HG02623 (cell line): ENCODE data around the gene HLA-A.
A peak's percentile ranks its signal among the peaks of the same experiment; 100 is the strongest.
"Not testable (repeated sequence)": the region's sequence is repeated elsewhere in the genome, so short reads cannot be mapped to it uniquely, and the experiment has no call there.

Experiments
- ATAC-seq: cut with Tn5 transposase; IDR thresholded peaks from one replicate; pipeline ENCODE4 v1.9.1; 2021; ENCODE audit warnings: moderate library complexity; ENCODE audit not compliant: unreplicated experiment

The HLA-A gene

DNA sequence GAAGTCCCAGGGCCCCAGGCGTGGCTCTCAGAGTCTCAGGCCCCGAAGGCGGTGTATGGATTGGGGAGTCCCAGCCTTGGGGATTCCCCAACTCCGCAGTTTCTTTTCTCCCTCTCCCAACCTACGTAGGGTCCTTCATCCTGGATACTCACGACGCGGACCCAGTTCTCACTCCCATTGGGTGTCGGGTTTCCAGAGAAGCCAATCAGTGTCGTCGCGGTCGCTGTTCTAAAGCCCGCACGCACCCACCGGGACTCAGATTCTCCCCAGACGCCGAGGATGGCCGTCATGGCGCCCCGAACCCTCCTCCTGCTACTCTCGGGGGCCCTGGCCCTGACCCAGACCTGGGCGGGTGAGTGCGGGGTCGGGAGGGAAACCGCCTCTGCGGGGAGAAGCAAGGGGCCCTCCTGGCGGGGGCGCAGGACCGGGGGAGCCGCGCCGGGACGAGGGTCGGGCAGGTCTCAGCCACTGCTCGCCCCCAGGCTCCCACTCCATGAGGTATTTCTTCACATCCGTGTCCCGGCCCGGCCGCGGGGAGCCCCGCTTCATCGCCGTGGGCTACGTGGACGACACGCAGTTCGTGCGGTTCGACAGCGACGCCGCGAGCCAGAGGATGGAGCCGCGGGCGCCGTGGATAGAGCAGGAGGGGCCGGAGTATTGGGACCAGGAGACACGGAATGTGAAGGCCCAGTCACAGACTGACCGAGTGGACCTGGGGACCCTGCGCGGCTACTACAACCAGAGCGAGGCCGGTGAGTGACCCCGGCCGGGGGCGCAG, at the start of gene HLA-A:
HLA-A (plus strand) TSS at position 258 of the 778 bp plus-strand sequence; CDS start at position 280, 22 bp downstream.
- peak; percentile 89 for ATAC-seq

DNA sequence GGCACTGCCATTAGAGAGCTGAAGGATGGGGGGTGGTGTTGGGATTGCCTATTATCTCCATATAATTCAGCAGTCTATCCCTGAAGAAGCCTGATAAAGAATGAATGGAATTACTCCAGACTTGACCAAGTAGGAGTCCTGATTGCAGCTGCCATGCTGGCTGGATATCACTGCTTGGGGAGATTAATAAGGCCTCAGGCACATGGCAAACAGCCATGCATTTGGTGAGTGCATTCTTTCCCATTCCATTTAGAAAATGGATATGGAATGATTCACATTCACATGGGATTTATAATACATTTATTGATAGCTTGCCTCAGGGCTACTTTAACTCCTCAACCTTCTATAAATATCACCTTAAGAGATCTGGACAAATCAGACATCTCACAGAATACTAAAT, 49.6 kb upstream of the HLA-A start:
- no peak for ATAC-seq

DNA sequence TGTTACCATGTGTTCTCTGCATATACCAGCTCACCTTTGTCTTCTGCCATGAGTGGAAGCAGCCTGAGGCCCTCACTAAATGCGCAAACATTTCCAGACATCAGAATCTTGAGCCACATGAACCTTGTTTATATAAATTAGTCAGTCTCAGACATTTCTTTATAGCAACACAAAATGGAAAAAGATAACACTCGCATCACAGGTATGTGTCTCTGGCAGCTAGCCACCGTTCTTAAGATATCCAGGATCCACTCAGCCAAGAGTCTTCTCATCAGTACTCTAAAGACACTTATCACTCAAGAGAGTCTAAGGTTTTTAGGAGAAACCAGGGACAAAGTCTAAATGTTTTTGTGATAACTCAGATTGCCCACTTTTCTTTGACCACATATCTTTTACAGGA, 43.1 kb upstream of the HLA-A start:
- no peak for ATAC-seq

DNA sequence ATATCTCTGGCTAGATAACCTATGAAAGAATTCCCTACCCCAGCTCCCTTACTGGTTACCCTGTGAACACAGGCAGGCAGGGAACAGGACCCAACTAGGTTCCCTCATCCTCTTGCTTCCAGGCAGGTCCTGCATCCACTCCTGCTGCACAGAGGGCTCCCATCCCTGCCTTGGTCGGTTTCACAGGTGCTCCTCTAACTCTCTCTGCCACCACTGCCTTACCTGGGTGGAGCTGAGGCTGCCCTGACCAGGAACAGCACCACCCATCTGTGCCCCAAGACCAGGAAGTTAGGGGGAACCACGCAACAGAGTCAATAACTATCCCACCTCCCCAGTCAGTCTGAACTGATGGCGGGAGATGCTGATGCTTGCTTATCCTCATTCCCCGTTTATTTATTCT, 37.0 kb upstream of the HLA-A start:
- no peak for ATAC-seq

DNA sequence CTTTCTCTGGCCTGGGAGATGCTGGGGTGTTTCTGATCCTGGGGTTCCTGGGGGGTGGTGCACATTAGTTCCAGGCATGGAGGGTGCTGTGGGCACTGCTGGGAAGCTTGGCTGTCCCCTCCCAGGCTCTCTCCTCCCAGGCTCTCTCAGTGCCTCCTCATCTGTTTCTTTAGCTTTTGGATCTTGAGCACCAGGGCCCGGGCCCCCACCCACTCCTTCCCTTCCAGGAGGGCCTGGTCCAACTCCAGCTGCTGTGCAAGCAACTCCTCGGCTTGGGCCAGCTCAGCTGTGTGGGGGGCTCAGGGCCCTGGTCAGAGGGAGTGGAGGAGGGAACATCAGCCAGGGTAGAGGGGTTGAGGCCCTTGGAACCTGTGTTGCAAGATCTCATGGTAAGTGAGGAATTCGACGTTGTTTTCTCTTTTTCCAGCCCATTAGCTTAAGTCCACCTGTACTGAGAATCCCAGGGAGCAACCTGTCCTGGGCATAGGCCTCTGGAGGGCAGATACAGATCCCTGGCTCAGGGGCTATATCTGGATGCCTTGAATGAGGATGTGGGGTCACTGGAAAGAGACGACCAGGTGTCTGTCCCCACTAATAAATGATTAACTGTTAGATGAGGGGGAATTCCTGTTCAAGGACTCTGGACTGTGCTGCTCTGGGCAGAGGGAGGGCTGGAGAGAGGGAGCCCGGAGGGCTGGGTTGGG, 34.5 kb upstream of the HLA-A start:
- no peak for ATAC-seq

DNA sequence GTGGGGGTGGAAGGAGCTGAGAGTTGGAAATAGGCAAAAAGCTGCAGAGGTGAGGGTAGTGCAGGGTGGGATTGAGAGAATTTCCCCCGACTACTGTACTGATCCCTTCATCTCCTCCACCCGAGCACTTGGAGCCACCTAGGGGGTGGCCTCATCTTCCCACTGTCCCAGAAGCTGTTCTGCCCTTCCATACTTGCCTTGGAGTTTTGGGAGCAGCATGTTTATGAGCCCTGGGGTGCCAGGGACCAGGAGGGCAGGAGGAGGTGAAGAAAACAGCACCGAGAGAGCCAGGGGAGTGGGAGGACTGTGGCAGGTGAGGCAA, 34.0 kb upstream of the HLA-A start:
- ATAC-seq, result no peak

DNA sequence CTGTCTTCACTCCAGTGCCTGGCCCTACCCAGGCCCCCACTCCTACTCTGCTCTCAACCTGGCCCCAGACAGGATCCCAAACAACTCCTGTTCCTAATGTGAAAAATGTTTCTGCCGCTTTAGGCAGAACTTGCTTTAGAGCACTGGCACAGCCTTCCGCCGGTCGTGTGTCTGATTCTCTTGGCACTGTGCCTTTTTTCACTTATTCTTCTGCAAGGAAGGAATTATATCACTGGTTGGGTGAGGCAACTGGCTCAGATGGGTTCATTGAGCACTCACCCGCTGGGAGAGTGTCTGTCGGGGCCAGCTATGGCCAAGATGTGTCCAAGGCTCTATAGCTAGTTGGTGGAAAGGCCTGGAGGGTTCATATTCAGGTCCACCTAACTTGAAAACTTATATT, 33.6 kb upstream of the HLA-A start:
- ATAC-seq, result no peak

DNA sequence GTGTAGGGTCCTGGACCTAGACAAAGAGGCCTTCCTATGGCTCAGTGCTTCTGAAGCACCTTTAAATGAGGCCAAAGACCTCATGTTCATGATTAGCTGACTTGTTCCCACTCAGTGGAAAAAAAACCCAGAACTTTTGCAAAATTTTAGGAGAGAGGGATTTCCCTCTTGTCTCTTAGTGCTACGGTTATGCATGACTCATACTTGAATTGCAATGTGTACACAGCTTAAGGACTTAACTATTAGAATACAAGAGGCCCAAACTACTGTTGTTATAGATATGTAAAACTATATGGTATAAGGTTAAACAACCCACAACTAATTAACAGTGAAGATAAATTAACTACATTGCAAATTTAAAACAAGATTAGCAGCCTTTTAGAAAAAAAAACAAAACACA, 32.3 kb upstream of the HLA-A start:
- no peak for ATAC-seq

DNA sequence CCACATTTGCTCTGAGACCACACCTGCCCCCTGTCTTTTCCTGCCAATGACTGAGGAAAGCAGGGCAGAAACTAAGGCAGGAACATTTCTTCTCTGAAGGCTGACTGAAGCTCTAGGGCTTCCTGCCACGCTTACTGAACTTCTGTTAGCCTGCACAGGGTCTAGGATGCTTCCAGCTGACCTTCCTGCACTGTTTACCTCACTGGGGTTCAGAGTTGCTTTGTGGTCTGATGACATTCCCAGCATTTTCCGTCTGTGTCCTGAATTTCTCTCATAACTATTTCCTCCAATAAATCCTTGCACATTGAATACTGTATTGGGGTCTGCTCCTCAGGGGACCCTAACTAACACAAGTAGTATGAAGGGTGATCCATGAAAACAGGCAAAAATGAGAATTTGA, 29.5 kb upstream of the HLA-A start:
- no peak for ATAC-seq

DNA sequence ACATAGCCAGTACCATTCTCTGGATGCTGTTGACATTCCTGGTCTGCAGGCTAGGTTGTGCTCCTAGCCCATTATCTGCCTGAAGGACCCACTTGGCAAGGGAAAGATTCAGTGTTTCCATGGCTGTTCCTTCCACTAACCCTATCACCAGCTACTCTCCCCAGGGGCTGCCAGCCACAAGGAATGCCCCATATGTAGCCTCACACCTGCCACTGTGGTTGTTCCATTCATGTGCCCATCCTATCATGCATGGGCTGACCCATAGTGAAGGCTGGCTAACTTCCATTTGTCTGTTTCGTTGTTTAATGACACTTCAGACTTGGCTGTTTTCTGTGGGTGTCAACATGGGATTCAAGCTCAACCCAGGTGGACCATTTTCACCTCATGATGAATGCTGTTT, 25.6 kb upstream of the HLA-A start:
- no peak for ATAC-seq

DNA sequence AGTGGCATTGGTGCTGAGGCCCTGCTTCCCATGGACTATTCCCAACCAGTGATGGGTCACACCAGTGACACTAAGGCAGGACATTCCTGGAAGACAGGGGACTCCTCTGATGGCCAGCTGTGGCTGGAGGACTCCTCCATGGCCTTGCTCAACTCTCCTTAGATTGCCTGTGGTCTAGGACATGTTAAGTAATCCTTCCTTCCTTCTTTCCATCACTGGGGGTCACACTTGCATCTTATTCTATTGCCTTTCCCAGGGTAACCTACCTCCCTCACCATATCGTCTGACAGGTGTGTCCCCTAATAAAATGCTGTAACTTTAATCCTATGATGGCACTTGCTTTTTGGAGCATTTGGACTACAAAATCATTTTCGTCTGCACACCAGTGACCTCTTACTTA, 24.5 kb upstream of the HLA-A start:
- no peak for ATAC-seq

DNA sequence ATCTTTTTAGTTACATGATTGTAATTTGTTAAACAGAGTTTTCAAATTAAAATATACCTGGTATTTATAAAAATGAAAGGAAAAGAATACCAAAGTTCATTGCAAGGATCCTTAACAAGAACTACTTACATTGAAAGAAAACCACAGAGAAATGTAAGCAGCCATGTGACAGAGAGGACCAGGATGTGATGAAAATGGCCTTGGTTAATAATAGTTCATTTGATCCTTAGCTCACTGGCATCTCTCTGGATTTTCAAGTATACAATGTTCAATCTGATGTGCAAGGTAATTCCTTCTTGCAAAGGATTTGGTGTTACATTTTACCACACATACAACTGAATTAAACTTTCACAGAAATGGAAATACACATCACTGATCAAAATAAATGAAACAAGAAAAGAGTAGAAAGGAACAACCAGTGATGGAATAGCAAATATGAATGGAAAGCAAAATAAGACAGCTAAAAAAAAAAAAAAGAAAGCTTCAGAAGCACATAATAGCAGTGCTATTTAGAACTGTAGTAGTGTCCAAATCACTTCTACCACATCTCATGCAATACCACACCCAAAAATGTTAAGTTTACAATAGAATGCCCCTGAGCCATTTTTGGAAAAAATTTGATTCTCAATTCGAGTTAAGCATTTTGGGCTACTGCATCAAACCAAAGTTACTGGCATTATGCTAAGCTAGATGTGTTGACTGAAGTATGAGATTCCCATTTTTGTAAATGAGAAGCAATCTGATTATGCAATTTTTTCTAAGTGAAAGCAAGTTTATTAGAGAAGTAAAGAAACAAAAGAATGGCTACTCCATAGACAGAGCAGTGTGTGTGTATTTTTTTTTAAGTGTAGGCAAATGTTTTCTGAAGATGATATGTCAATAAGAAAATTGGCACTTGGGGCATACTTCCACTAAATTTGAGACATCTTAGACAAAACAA, 22.6 kb upstream of the HLA-A start:
- no peak for ATAC-seq

DNA sequence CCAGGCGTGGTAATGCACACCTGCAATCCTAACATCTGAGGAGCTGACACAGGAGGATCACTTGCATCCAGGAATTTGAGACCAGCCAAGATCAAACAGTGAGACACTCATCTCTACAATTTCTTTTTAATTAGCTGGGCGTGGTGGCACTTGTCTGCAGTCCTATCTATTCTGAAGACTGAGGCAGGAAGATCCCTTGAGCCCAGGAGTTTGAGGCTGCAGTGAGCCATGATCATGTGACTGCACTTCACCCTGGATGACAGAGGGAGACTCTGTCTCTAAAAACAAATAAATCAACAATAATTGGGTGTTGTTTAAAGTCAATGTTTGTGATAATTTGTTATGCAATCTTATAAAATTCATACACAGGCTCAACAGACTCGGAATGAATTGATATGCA, 18.0 kb upstream of the HLA-A start:
- no peak for ATAC-seq

DNA sequence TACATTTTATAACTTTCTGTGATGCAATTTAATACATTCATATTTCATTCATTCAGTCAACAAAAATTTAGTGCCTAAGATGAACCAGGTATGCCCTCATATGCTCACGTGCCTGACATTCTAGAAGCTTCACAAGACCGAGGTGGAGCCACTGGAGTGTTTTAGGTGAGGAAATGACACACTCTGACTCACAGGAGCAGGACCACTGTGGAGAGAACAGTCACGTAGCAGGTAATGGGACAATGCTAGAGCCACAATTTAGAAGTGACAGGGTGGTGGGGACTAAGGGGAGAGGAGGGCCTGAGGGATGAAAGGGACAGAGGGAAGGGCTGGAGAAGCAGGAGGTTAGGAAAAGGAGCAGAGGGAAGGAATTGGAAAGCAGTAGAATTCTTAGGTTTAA, 17.6 kb upstream of the HLA-A start:
- ATAC-seq, result no peak

DNA sequence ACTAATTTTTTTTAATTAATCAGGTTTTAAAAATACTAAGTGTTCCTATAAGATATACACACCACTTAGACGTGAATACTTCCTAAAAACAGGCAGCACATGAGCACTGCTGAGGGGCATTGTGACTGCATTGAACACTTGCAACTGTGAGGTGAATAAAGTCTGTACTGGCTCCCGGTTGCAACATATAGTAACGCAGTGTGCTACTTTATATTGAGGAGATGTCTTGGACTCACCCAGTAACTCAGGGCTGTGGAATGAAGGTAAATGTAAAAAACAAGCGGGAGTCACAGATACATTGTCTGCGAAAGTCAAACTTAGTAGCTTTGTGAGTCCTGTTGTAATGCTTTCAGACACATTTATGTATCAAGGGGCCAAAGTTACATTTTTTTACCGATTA, 17.0 kb upstream of the HLA-A start:
- no peak for ATAC-seq

DNA sequence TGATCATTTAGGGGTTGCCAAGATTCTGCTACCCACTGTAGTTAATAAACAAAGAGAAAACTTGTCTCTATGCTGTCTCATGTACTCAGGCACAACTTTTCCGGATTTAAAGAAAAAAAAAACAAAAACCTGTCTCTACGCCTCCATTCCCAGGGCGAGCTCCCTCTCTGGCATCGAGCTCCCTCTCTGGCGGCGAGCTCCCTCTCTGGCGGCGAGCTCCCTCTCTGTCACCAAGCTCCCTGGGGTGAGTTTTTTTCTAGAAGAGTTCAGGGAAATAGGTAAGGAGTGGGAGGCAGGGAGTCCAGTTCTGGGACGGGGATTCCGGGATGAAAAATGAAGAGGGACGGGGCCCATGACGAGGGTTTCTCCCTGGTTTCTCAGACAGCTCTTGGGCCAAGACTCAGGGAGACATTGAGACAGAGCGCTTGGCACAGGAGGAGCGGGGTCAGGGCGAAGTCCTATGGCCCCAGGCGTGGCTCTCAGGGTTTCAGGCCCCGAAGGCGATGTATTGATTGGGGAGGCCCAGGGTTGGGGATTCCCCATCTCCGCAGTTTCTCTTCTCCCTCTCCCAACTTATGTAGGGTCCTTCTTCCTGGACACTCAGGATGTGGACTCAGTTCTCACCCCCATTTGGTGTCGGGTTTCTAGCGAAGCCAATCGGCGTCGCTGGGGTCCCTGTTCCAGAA, 16.5 kb upstream of the HLA-A start:
- ATAC-seq, result no peak

DNA sequence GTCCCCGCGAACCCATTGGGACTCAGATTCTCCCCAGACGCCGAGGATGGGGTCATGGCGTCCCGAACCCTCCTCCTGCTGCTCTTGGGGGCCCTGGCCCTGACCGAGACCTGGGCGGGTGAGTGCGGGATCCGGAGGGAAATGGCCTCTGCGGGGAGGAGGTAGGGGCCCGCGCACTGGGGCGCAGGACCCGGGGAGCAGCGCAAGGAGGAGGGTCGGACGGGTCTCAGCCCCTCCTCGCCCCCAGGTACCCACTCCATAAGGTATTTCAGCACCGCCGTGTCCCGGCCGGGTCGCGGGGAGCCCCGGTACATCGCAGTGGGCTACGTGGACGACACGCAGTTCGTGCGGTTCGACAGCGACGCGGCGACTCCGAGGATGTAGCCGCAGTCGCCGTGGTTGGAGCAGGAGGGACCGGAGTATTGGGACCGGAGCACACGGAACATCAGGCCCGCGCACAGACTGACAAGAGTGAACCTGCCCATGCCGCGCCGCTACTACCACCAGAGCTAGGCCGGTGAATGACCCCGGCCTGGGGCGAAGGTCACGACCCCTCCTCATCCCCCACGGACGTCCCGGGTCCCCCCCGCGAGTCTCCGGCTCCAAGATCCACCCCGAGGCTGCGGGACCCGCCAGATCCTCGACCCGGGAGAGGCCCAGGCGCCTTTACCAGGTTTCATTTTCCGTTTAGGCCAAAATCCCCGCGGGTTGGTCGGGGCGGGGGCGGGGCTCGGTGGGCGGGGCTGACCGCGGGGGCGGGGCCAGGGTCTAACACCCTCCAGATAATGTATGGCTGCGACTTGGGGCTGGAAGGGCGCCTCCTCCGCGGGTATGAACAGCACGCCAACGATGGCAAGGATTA, 15.7 kb upstream of the HLA-A start:
- ATAC-seq, result peak; percentile 69

DNA sequence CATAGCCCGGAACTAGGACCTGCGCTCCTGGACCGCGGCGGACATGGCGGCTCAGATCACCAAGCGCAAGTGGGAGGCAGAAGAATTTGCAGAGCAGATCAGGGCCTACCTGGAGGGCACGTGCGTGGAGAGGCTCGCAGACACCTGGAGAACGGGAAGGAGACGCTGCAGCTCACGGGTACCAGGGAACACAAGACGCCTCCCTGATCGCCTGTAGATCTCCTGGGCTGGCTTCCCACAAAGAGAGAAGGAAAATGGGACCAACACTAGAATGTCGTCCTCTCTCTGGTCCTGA, 15.1 kb upstream of the HLA-A start:
- ATAC-seq, result no peak

DNA sequence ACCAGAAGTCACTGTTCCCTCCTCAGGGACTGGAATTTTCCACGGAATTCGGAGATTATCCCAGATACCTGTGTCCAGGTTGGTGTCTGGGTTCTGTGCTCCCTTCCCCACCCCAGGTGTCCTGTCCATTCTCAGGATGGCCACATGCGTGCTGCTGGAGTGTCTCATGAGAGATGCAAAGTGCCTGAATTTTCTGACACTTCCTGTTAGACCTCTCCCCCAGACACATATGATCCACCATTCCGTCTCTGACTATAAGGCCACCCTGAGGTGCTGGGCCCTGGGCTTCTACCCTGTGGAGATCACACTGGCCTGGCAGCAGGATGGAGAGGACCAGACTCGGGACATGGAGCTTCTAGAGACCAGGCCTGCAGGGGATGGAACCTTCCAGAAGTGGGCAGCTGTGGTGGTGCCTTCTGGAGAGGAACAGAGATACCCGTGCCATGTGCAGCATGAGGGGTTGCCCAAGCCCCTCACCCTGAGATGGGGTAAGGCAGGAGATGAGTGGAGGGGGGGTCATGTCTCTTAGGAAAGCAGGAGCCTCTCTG, 14.4 kb upstream of the HLA-A start:
- no peak for ATAC-seq

DNA sequence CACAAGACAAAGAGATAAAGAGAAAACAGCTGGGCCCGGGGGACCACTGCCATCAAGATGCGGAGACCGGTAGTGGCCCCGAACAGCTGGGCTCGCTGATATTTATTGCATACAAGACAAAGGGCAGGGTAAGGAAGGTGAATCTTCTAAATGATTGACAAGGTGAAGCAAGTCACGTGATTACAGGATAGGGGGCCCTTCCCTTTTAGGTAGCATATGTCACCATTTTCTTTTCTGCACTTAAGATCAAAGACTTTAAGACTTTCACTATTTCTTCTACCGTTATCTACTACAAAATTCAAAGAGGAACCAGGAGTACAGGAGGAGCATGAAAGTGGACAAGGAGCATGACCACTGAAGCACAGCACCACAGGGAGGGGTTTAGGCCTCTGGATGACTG, 12.3 kb upstream of the HLA-A start:
- not testable (repeated sequence) for ATAC-seq
